Caco-2 (cell line): ENCODE results near the gene XXYLT1. TPM values are rescaled to one million over a fixed set of nuclear protein-coding genes. Genes with fewer than 3 reads are reported as not detected.

ENCODE experiments used
- BruUV-seq: library from RNA; stranded (reverse); fragments of 400-500 nt; replicated peaks from 2 replicates; lab custom pipeline; 2021; lab: Mats Ljungman, UMichigan
- CTCF ChIA-PET: fragments of 300-600 bp; sonication (Branson Sonifier 250); formaldehyde crosslinking; loops from one replicate; lab custom pipeline; 2022; ENCODE audit warnings: antibody characterized with exemption; lab: Charles Lee
- POLR2A ChIA-PET: fragments of 300-600 bp; sonication (Branson Sonifier 250); formaldehyde crosslinking; loops from one replicate; lab custom pipeline; 2022; ENCODE audit warnings: antibody characterized with exemption; lab: Charles Lee
- DNase-seq, 2 experiments: peaks; one replicate each; pipeline versions ENCODE4 v3.0.0 to v3.0.0-alpha.2; 2020 to 2022
- H3K27me3 ChIP-seq: replicated peaks from 2 replicates; pipeline ENCODE4 v1.6.0; 2011; ENCODE audit warnings: low read length; ENCODE audit not compliant: control insufficient read depth, insufficient read depth
- H3K36me3 ChIP-seq: 2 replicates; pipeline ENCODE4 v1.5.1; 2011; ENCODE audit warnings: low read length; ENCODE audit not compliant: control insufficient read depth, insufficient read depth
- H3K4me1 ChIP-seq: fragments of 250-450 bp; sonication (Bioruptor Pico); 2 replicates; pipeline ENCODE4 v1.5.1; 2020; ENCODE audit warnings: mild to moderate bottlenecking
- H3K4me3 ChIP-seq: 2 replicates; pipeline ENCODE4 v1.5.1; 2011; ENCODE audit warnings: low read depth, mild to moderate bottlenecking, control low read depth, low read length
- H3K9me3 ChIP-seq: fragments of 250-450 bp; sonication (Bioruptor Pico); 2 replicates; pipeline ENCODE4 v1.5.1; 2020; ENCODE audit warnings: mild to moderate bottlenecking, moderate library complexity
- H3K27ac Mint-ChIP-seq: one replicate; pipeline ENCODE4 v1.8.0; 2022; ENCODE audit warnings: mixed read lengths; ENCODE audit not compliant: unreplicated experiment
- H3K27me3 Mint-ChIP-seq: one replicate; pipeline ENCODE4 v1.8.0; 2022; ENCODE audit warnings: mixed read lengths; ENCODE audit not compliant: insufficient read depth, unreplicated experiment
- H3K36me3 Mint-ChIP-seq: one replicate; pipeline ENCODE4 v1.8.0; 2022; ENCODE audit warnings: mild to moderate bottlenecking, mixed read lengths; ENCODE audit not compliant: insufficient read depth, unreplicated experiment
- H3K4me1 Mint-ChIP-seq: one replicate; pipeline ENCODE4 v1.8.0; 2022; ENCODE audit warnings: low read depth, mixed read lengths; ENCODE audit not compliant: unreplicated experiment
- H3K4me3 Mint-ChIP-seq: one replicate; pipeline ENCODE4 v1.8.0; 2022; ENCODE audit warnings: mild to moderate bottlenecking, moderate library complexity, mixed read lengths; ENCODE audit not compliant: unreplicated experiment
- H3K9me3 Mint-ChIP-seq: one replicate; pipeline ENCODE4 v1.8.0; 2022; ENCODE audit warnings: mixed read lengths; ENCODE audit not compliant: unreplicated experiment
- CTCF ChIP-seq, 2 experiments: fragments of 200-600 bp in 1 of 2; IDR thresholded peaks; 1 replicate in 1 of 2; 2 replicates in 1 of 2; pipeline versions ENCODE4 v1.5.1 to v1.8.0; 2011 to 2022; ENCODE audit warnings: antibody characterized with exemption in 1 of 2, control low read depth in 1 of 2, inconsistent platforms in 1 of 2, low read depth in 1 of 2, low read length in 1 of 2, mild to moderate bottlenecking in 1 of 2, moderate library complexity in 1 of 2; ENCODE audit not compliant: insufficient read depth in 1 of 2, severe bottlenecking in 1 of 2, unreplicated experiment in 1 of 2
- intact Hi-C: fragments of 100-400 bp; cut with micrococcal nuclease; formaldehyde crosslinking; loops from one replicate; pipeline ENCODE4 v1.10.0; 2022; ENCODE audit not compliant: unreplicated experiment
- total RNA-seq: library from RNA; stranded (reverse); gene quantifications from 2 replicates; pipeline ENCODE4 v1.2.3, GENCODE V29; 2022

The XXYLT1 gene
- total RNA-seq, 1 experiment from 2014 or later, result 14.2 TPM

GRCh38 chr3:195137638-195138588 lies 133.0 kb downstream of the XXYLT1 start:
- peaks cover 8% of the 10 kb centered on the region for H3K4me1 Mint-ChIP-seq
- BruUV-seq, result no TSS peak
- peaks cover 10% of the 10 kb centered on the region for H3K9me3 Mint-ChIP-seq
- H3K36me3 Mint-ChIP-seq, result no peaks in the 10 kb centered on the region
- H3K36me3 ChIP-seq, result no peaks in the 10 kb centered on the region
- ChIA-PET CTCF (no interaction called here), POLR2A (no interaction called here)
- no peaks in the 10 kb centered on the region for H3K27me3 Mint-ChIP-seq
- peaks cover 9% of the 10 kb centered on the region; the same call in 1 of the 2 replicates for H3K4me1 ChIP-seq
- peaks cover 6% of the 10 kb centered on the region; the same call in 1 of the 2 replicates for H3K9me3 ChIP-seq
- no peaks in the 10 kb centered on the region for H3K27me3 ChIP-seq
- no peak for DNase-seq
- no peak for TF ChIP-seq CTCF (IDR thresholded peaks at IDR 0.05; ENCODE audit: insufficient read depth in 1 of 2, low read depth in 1 of 2, low read length in 1 of 2, severe bottlenecking in 1 of 2, unreplicated experiment in 1 of 2)
- intact Hi-C loops, result no loop called here
- H3K4me3 ChIP-seq, result no peak overlapping the region
- no peak overlapping the region for H3K27ac Mint-ChIP-seq
- no peak overlapping the region for H3K4me3 Mint-ChIP-seq

- peaks cover 8% of the 10 kb centered on the region for H3K4me1 Mint-ChIP-seq
These were observed 135.0 kb downstream of the XXYLT1 start for GRCh38 chr3:195135917-195136316.

GRCh38 chr3:195134431-195134830 lies 136.5 kb downstream of the XXYLT1 start:
- POLR2A ChIA-PET, result no interaction called here
- H3K36me3 ChIP-seq, result no peaks in the 10 kb centered on the region
- no TSS peak for BruUV-seq
- CTCF ChIA-PET, result no interaction called here
- H3K4me3 ChIP-seq, result no peak overlapping the region
- no peaks in the 10 kb centered on the region for H3K9me3 ChIP-seq
- H3K36me3 Mint-ChIP-seq, result no peaks in the 10 kb centered on the region
- no peak for DNase-seq
- H3K27ac Mint-ChIP-seq, result no peak overlapping the region
- H3K4me1 Mint-ChIP-seq, result peaks cover 8% of the 10 kb centered on the region
- H3K4me1 ChIP-seq, result peaks cover 3% of the 10 kb centered on the region; the same call in 1 of the 2 replicates
- intact Hi-C loops, result no loop called here
- H3K27me3 ChIP-seq, result no peaks in the 10 kb centered on the region
- H3K9me3 Mint-ChIP-seq, result no peaks in the 10 kb centered on the region
- TF ChIP-seq CTCF (IDR thresholded peaks at IDR 0.05; ENCODE audit: insufficient read depth in 1 of 2, low read depth in 1 of 2, low read length in 1 of 2, severe bottlenecking in 1 of 2, unreplicated experiment in 1 of 2), result no peak
- H3K27me3 Mint-ChIP-seq, result no peaks in the 10 kb centered on the region
- no peak overlapping the region for H3K4me3 Mint-ChIP-seq

More at GRCh38 chr3:195135917-195136316, 135.0 kb downstream of the XXYLT1 start:
- Histone ChIP-seq H3K4me3 (no peak overlapping the region), H3K36me3 (no peaks in the 10 kb centered on the region), H3K9me3 (peaks cover 3% of the 10 kb centered on the region; the same call in 1 of the 2 replicates), H3K27me3 (no peaks in the 10 kb centered on the region), H3K4me1 (peaks cover 9% of the 10 kb centered on the region; the same call in 1 of the 2 replicates)
- Mint-ChIP-seq H3K27ac (no peak overlapping the region), H3K4me3 (no peak overlapping the region), H3K9me3 (peaks cover 10% of the 10 kb centered on the region), H3K27me3 (no peaks in the 10 kb centered on the region), H3K36me3 (no peaks in the 10 kb centered on the region)
- ChIA-PET CTCF (no interaction called here), POLR2A (no interaction called here)
- no TSS peak for BruUV-seq
- no peak for DNase-seq
- intact Hi-C loops, result no loop called here
- TF ChIP-seq CTCF (IDR thresholded peaks at IDR 0.05; ENCODE audit: insufficient read depth in 1 of 2, low read depth in 1 of 2, low read length in 1 of 2, severe bottlenecking in 1 of 2, unreplicated experiment in 1 of 2), result no peak
